ENCODE data around the gene MACROD2.

- TF ChIP-seq, protein P1, sequence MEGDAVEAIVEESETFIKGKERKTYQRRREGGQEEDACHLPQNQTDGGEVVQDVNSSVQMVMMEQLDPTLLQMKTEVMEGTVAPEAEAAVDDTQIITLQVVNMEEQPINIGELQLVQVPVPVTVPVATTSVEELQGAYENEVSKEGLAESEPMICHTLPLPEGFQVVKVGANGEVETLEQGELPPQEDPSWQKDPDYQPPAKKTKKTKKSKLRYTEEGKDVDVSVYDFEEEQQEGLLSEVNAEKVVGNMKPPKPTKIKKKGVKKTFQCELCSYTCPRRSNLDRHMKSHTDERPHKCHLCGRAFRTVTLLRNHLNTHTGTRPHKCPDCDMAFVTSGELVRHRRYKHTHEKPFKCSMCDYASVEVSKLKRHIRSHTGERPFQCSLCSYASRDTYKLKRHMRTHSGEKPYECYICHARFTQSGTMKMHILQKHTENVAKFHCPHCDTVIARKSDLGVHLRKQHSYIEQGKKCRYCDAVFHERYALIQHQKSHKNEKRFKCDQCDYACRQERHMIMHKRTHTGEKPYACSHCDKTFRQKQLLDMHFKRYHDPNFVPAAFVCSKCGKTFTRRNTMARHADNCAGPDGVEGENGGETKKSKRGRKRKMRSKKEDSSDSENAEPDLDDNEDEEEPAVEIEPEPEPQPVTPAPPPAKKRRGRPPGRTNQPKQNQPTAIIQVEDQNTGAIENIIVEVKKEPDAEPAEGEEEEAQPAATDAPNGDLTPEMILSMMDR (IDR thresholded peaks at IDR 0.05; ENCODE audit: low read depth, low read length, missing input control): no peak
- TF ChIP-seq SP1 (IDR thresholded peaks at IDR 0.05) (no peak), RAD21 (IDR thresholded peaks at IDR 0.05) (no peak), YY1 (IDR thresholded peaks at IDR 0.05) (no peak), MAX (IDR thresholded peaks at IDR 0.05) (no peak), ZBTB33 (IDR thresholded peaks at IDR 0.05) (no peak), FOXA1 (IDR thresholded peaks at IDR 0.05) (no peak), TAF1 (conservative IDR thresholded peaks at IDR 0.05) (no peak)
Measured at GRCh38 chr20:15144916-15145315, 1149.6 kb downstream of the MACROD2 start.

Measured in liver (tissue), 3 donors.